ENCODE results near the gene PRR29. TPM values are rescaled to one million over a fixed set of nuclear protein-coding genes. Genes with fewer than 3 reads are reported as not detected.

Gene PRR29
- total RNA-seq, 2 donors from 2014 or later, result not detected

DNA sequence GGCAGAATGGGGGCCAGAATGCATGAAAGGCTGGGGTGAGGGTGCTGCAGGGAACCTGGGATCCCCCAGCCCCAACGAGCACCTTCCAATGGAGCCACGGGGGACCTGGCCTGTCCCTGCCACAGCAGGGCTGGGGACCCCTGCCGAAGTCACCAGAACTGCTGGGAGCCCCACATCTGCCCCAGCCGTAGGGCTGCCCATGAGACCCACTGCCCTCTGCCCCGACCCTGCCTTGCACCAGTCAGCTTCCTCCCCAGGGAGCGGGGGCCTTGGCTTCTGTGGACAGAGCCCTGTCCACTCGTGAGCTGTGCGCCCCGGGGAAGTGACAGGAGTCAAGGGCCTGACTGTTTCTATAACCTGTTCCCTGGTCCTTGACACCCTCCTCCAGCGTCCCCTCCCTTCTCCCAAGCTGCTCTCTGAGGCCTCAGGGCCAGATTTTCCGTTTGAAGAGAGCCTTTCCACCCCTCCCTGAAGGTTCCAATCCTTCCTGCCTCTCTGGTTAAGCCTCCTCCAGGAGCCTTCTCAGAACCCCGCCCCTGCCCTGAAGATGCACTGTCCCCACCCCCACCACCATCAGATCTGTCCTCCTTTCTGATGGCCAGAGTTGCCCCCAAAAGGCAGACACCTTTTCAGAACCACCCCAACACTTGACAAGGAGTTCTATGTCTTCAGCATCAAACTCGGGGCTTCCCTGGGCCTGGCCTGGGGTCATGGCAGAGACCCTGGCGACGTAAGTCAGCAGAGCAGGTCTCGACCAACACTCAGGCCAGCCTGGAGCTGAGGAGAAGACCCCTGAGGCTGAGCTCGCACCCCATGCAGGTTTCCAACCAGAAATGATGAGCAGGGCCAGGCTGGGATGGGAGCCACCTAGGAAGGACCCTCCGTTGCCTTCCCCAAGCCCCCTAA, 10.7 kb upstream of the PRR29 start:
- H3K27me3 ChIP-seq (replicated peaks; ENCODE audit: insufficient read depth), result no peaks in the 10 kb centered on the region
- no peak overlapping the region for H3K4me3 ChIP-seq
- H3K36me3 ChIP-seq, result no peaks in the 10 kb centered on the region
- peaks cover 18 to 50% of the 10 kb centered on the region in 2 donors for H3K4me1 ChIP-seq (ENCODE audit: control insufficient read depth in 1 of 2, low read depth in 2 of 2)
- no peaks in the 10 kb centered on the region for H3K9me3 ChIP-seq
- ATAC-seq (ENCODE audit: insufficient number of reproducible peaks, low FRiP score, low read depth) (no peak), DNase-seq (ENCODE audit: low spot score) (no peak)
- H3K27ac ChIP-seq, result no peak overlapping the region
- no peak for TF ChIP-seq CTCF (IDR thresholded peaks at IDR 0.05)

- DNase-seq (ENCODE audit: low spot score) (no peak), ATAC-seq (ENCODE audit: insufficient number of reproducible peaks, low FRiP score, low read depth) (no peak)
- Histone ChIP-seq H3K27ac (no peak overlapping the region), H3K36me3 (no peaks in the 10 kb centered on the region), H3K27me3 (replicated peaks; ENCODE audit: insufficient read depth) (no peaks in the 10 kb centered on the region), H3K4me1 (ENCODE audit: control insufficient read depth in 1 of 2, low read depth in 2 of 2) (peaks cover 17 to 45% of the 10 kb centered on the region in 2 donors), H3K9me3 (no peaks in the 10 kb centered on the region), H3K4me3 (no peak overlapping the region)
- no peak for TF ChIP-seq CTCF (IDR thresholded peaks at IDR 0.05)
Observed at GRCh38 chr17:63988127-63988478, 10.0 kb upstream of the PRR29 start.

GRCh38 chr17:63988741-63989621, 9.2 kb upstream of the PRR29 start:
- Histone ChIP-seq H3K36me3 (no peaks in the 10 kb centered on the region), H3K27ac (no peak overlapping the region), H3K4me3 (peak overlapping the region; percentile 24), H3K4me1 (ENCODE audit: control insufficient read depth in 1 of 2, low read depth in 2 of 2) (peaks cover 8 to 36% of the 10 kb centered on the region in 2 donors), H3K9me3 (no peaks in the 10 kb centered on the region), H3K27me3 (replicated peaks; ENCODE audit: insufficient read depth) (no peaks in the 10 kb centered on the region)
- no peak for TF ChIP-seq CTCF (IDR thresholded peaks at IDR 0.05)
- DNase-seq (ENCODE audit: low spot score) (no peak), ATAC-seq (ENCODE audit: insufficient number of reproducible peaks, low FRiP score, low read depth) (no peak)

DNA sequence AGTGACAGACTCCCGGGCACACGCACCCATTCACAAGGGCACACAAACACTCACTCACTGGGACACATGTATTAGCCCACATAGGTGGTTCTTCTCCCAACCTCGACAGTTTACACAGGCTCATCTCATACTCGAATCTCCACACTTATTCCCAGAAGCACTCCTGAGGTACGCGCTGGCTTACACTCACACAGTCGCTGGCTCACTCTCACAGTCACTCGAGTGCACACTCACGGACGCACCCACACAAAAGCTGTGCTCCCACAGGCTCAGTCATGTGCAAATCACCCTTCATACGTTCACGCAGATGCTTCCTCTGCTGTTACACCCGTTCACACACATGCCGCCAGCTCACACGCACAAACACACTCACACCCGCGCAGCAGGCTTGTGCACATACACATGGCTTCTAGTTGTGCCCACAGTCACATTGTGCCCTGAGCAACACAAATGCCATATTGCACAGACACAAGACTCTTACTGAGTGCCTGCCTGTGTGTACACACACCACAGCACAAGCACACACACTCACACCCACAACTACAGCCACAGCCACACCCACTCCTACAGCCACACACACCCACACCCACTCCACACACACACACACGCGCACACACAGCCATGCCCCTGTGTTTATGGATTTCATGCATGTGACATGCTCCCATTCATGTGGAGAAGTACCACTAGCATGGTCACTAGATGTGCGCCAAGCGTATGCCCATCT, 8.4 kb upstream of the PRR29 start:
- H3K27ac ChIP-seq, result no peak overlapping the region
- H3K4me1 ChIP-seq (ENCODE audit: control insufficient read depth in 1 of 2, low read depth in 2 of 2), result peaks cover 2 to 28% of the 10 kb centered on the region in 2 donors
- TF ChIP-seq CTCF (IDR thresholded peaks at IDR 0.05), result no peak
- no peak overlapping the region for H3K4me3 ChIP-seq
- H3K9me3 ChIP-seq, result no peaks in the 10 kb centered on the region
- no peaks in the 10 kb centered on the region for H3K27me3 ChIP-seq (replicated peaks; ENCODE audit: insufficient read depth)
- DNase-seq (ENCODE audit: low spot score) (no peak), ATAC-seq (ENCODE audit: insufficient number of reproducible peaks, low FRiP score, low read depth) (no peak)
- H3K36me3 ChIP-seq, result no peaks in the 10 kb centered on the region

Data from thoracic aorta (tissue), 2 donors.